GM12891 (cell line): ENCODE results near the gene PDLIM7.

ENCODE experiments used
- DNase-seq: peaks from one replicate; pipeline ENCODE4 v3.0.0; 2011; ENCODE audit warnings: low spot score; ENCODE audit not compliant: insufficient read length
- FAIRE-seq: peaks from 2 replicates; lab custom pipeline; 2011; peaks lifted over from hg19 to GRCh38; lab: Jason Lieb, UNC
- PAX5 ChIP-seq: IDR thresholded peaks from 2 replicates; pipeline ENCODE4 v1.6.1; 2011; ENCODE audit warnings: low read length, moderate library complexity, mild to moderate bottlenecking; ENCODE audit not compliant: insufficient read depth, severe bottlenecking
- POLR2A ChIP-seq: IDR thresholded peaks from 2 replicates; pipeline ENCODE4 v1.6.1; 2011; ENCODE audit warnings: low read depth, low read length, control low read depth
- POLR2AphosphoS5 ChIP-seq: IDR thresholded peaks from 2 replicates; pipeline ENCODE4 v1.6.1; 2011; ENCODE audit warnings: low read depth, low read length, control low read depth
- POU2F2 ChIP-seq: IDR thresholded peaks from 2 replicates; pipeline ENCODE4 v1.6.1; 2011; ENCODE audit warnings: low read depth, mild to moderate bottlenecking, control low read depth, low read length, moderate library complexity
- SPI1 ChIP-seq: IDR thresholded peaks from 2 replicates; pipeline ENCODE4 v1.6.1; 2011; ENCODE audit warnings: low read depth, low read length, control low read depth
- TAF1 ChIP-seq: IDR thresholded peaks from 2 replicates; pipeline ENCODE4 v1.6.1; 2011; ENCODE audit warnings: low read depth, low read length, control low read depth

Gene PDLIM7

GRCh38 chr5:177457852-177458681 is 39.3 kb downstream of the PDLIM7 start:
- 0 out of 2 replicates have a peak, but pooled peaks have one; percentile 7 for TF ChIP-seq POLR2A
- no peak for TF ChIP-seq TAF1
- FAIRE-seq (no peak), DNase-seq (no peak)

DNA sequence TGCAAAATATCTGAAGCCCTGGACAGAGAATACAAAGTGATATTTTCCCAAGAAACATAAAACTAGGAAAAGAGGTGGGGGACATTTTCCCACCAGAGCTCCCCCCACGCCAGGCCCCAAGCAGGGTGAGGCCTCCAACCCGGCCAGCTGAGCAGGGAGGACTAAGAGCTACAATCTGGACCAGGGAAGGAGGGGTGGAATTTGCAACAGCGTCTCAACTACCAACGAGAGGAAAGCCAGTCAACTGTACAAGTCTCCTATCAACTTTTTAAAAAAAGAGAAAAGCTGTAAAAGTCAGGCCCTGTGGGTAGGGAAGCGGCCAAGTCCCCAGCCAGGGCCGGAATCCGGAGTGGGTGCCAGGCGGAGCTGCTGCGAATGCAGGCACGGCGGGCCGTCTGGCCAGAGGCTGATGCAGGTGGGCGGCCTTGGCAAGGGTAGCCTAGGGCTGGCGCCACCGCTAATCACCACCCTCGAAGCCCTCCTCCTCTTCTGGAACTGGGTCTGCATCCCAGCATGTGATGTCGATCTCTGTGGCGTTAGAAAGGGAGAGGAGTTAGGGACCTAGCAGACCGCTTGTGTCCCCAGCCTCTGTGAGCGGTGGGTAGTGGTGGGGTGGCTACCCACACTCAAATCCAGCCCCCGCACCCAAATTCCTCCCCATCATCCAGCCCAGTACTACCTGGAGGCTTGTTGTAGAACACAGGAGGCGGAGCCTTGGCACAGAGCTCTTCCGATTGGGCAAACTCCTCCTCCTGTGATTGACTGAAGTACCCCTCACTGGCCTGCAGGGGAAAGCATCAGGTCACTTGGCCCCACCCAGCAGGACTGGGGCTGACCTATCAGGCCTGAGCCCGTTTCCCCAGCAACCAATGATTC is 40.2 kb downstream of the PDLIM7 start:
- 0 out of 2 replicates have a peak, but pooled peaks have one; percentile 41 for TF ChIP-seq POLR2A
- TF ChIP-seq POLR2AphosphoS5, result no peak
- TF ChIP-seq POU2F2, result 0 out of 2 replicates have a peak, but pooled peaks have one; percentile 19
- no peak for TF ChIP-seq PAX5
- no peak for TF ChIP-seq TAF1
- TF ChIP-seq SPI1, result no peak
- FAIRE-seq, result peak; percentile 99
- peak; percentile 96 for DNase-seq

GRCh38 chr5:177456591-177456964 is 40.8 kb downstream of the PDLIM7 start:
- no peak for TF ChIP-seq TAF1
- no peak for TF ChIP-seq POU2F2
- no peak for TF ChIP-seq PAX5
- no peak for TF ChIP-seq SPI1
- TF ChIP-seq POLR2AphosphoS5, result no peak
- no peak for TF ChIP-seq POLR2A
- no peak for DNase-seq
- FAIRE-seq, result no peak

GRCh38 chr5:177455661-177456590 is 41.5 kb downstream of the PDLIM7 start:
- FAIRE-seq (peak; percentile 84), DNase-seq (peak; percentile 96)
- TF ChIP-seq POLR2A (peak; percentile 32; the same call in 1 of the 2 replicates), PAX5 (no peak), POLR2AphosphoS5 (0 out of 2 replicates have a peak, but pooled peaks have one; percentile 8)

- no peak for TF ChIP-seq POU2F2
- peak; percentile 35 for TF ChIP-seq PAX5
- TF ChIP-seq TAF1, result 0 out of 2 replicates have a peak, but pooled peaks have one; percentile 14
- TF ChIP-seq POLR2AphosphoS5, result peak; percentile 72
- peak; percentile 99 for FAIRE-seq
- DNase-seq, result peak; percentile 87
These were observed 42.3 kb downstream of the PDLIM7 start for GRCh38 chr5:177455036-177455660.

GRCh38 chr5:177454397-177455035 is 42.9 kb downstream of the PDLIM7 start:
- TF ChIP-seq POU2F2 (no peak), PAX5 (no peak), TAF1 (no peak), POLR2A (no peak), SPI1 (no peak)
- no peak for FAIRE-seq
- peak; percentile 99 for DNase-seq

GRCh38 chr5:177453852-177454396 is 43.5 kb downstream of the PDLIM7 start:
- no peak for DNase-seq
- FAIRE-seq, result no peak
- TF ChIP-seq POLR2AphosphoS5 (no peak), SPI1 (peak; percentile 33; the same call in 1 of the 2 replicates)

DNA sequence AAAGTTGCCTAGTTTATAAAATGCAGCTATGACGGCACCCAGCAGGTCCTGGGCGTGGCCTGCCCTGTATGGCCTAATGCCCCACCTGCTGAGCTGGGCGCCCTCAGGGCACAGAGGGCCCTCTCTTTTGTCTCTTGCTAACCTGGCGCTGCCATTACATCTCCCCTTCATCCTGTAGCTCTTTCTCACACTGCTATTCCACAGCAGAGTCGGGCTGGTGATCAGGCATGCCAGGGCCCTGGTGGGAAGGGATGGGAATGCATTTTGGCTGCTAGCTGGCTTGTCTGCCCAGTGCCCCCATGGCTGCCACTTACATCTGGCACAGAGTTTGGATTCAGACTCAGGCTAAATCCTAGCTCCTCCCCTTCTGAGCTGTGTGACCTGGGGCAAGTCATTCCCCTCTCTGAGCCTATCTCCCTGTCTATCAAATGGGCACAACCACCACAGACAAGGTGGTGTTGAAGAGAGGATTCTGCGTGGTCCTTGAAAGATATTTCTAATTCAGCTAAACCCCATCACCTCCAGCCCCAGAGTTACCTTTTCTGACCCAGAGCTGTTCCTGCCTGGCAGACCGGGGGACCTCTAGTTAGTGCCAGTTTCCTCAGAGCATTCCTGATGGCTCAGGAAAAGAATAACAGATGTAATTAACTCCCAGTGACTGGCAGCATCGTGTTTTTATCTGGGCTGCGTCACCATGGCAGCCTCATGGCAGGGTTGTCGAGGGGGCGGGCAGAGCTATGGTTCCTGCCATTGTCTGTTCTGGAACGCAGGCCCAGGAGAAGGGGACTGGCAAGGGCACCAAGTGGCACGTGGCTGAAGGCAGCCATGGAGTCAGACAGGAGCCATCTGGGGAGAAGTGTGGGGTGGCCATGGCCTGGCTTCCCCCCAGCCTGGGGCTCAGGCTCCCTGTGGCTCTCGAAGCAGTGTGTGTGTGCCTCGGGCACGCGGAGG is 44.4 kb downstream of the PDLIM7 start:
- DNase-seq (no peak), FAIRE-seq (peak; percentile 5)
- no peak for TF ChIP-seq PAX5
- 0 out of 2 replicates have a peak, but pooled peaks have one; percentile 21 for TF ChIP-seq POLR2AphosphoS5
